Mucosa of descending colon (tissue), 3 donors: Measurements from ENCODE around the gene PAN2. TPM values are rescaled to one million over a fixed set of nuclear protein-coding genes. Genes with fewer than 3 reads are reported as not detected.

Source experiments
- ATAC-seq: fragments of 200-7000 bp; cut with Tn5 transposase; one replicate; pipeline ENCODE4 v1.9.1; 2020; ENCODE audit warnings: mild to moderate bottlenecking, moderate library complexity
- DNase-seq, 3 donors: peaks; one replicate each; pipeline ENCODE4 v3.0.0-alpha.2; 2020
- H3K36me3 ChIP-seq: fragments of 200-600 bp; one replicate; pipeline ENCODE4 v1.8.0; 2021; ENCODE audit warnings: low read depth, mild to moderate bottlenecking
- H3K4me1 ChIP-seq: fragments of 200-600 bp; one replicate; pipeline ENCODE4 v1.8.0; 2021; ENCODE audit warnings: low read depth, mild to moderate bottlenecking
- H3K4me3 ChIP-seq: fragments of 200-600 bp; one replicate; pipeline ENCODE4 v1.8.0; 2021; ENCODE audit warnings: mild to moderate bottlenecking
- H3K9me3 ChIP-seq: fragments of 200-600 bp; one replicate; pipeline ENCODE4 v1.8.0; 2021; ENCODE audit warnings: mild to moderate bottlenecking
- CTCF ChIP-seq: fragments of 200-600 bp; IDR thresholded peaks from one replicate; pipeline ENCODE4 v1.8.0; 2022; ENCODE audit warnings: antibody characterized with exemption, mild to moderate bottlenecking
- intact Hi-C, 2 donors: fragments of 100-400 bp; cut with DNase I in 1 of 2; cut with micrococcal nuclease in 1 of 2; formaldehyde crosslinking; loops; one replicate each; pipeline versions ENCODE4 v1.11.0 to v1.11.1; 2022; cut with DNase I, micrococcal nuclease
- total RNA-seq, 3 donors: library from RNA; stranded (reverse); fragmentation: NEBNext Ultra II Directional in 2 of 3; extraction: Animal tissue kit (Norgen Biotek cat#: 25700) in 2 of 3; gene quantifications; one replicate each; pipeline versions ENCODE4 v1.2.1 to v1.2.4, GENCODE V29; 2021 to 2023
- donor health status: DM: no; HTN: no; CAD: no; lungs with moderate emphysema.
- donor health status: DM: no; HTN: no; CAD: no.
- donor health status: DM: no; HTN: yes; CAD: no.

PAN2 gene
- total RNA-seq, 3 donors from 2014 or later: 61.4 to 73.5 (median 61.9) TPM

DNA sequence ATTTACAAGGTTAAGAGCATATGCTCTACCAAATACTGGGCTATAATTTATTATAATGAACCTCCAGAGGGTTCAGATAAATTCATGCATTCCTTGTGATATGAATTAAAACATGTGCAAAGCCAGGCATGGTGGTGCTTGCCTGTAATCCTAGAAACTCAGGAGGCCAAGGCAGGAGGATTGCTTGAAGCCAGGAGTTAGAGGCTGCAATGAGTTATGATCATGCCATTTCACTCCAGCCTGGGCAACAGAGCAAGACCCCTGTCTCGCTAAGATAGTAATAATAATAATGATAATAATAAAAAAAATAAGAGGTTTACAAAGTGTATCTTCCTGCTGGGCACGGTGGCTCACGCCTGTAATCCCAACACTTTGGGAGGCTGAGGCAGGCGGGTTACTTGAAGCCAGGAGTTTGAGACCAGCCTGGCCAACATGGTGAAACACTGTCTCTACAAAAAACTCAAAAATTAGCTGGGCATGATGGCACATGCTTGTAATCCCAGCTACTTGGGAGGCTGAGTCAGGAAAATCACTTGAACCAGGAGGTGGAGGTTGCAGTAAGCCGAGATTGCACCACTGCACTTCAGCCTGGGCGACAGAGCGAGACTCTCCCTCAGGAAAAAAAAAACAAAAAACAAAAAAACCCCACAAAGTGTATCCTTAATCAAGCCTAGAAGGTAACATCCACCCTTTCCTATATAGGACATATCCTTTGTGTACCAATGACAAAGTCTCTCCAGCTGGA lies 26.4 kb downstream of the PAN2 start:
- DNase-seq: no peak
- no peak overlapping the region for H3K4me3 ChIP-seq
- no peaks in the 10 kb centered on the region for H3K9me3 ChIP-seq
- TF ChIP-seq CTCF: no peak
- no peaks in the 10 kb centered on the region for H3K4me1 ChIP-seq
- H3K36me3 ChIP-seq: no peaks in the 10 kb centered on the region
- intact Hi-C loops: no loop called here
- ATAC-seq: no peak

DNA sequence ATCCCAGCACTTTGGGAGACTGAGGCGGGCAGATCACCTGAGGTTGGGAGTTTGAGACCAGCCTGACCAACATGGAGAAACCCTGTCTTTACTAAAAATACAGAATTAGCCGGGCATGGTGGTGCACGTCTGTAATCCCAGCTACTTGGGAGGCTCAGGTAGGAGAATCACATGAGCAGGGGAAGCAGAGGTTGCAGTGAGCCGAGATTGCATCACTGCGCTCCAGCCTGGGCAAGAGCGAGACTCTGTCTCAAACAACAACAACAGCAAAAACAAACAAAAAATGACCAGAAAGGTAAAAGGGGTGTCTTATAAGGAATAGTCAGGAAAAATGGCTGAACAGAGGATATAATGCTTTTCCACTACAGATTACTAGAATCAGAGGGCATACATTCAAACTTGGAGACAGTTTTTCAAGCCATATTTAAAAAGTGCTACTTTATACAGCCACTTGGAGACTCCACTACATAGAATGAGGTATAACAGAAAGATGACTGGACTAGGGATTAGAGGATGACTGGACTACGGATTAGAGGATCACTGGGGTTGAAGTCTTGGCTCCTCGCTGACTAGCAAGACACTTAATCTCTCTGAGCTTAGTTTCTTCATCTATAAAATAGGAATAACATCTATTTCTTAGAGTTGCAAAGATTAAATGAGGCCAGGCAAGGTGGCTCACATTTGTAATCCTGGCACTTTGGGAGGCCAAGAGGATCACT lies 28.8 kb downstream of the PAN2 start:
- Histone ChIP-seq H3K36me3 (no peaks in the 10 kb centered on the region), H3K4me3 (no peak overlapping the region), H3K4me1 (peaks cover 10% of the 10 kb centered on the region), H3K9me3 (no peaks in the 10 kb centered on the region)
- ATAC-seq: no peak
- no peak for DNase-seq
- intact Hi-C loops: no loop called here
- TF ChIP-seq CTCF: no peak

GRCh38 chr12:56304276-56304675 lies 29.5 kb downstream of the PAN2 start:
- H3K4me1 ChIP-seq: peaks cover 10% of the 10 kb centered on the region
- ATAC-seq: no peak
- no peak overlapping the region for H3K4me3 ChIP-seq
- intact Hi-C loops: no loop called here
- no peaks in the 10 kb centered on the region for H3K36me3 ChIP-seq
- no peaks in the 10 kb centered on the region for H3K9me3 ChIP-seq
- no peak for TF ChIP-seq CTCF
- DNase-seq: no peak

- H3K4me1 ChIP-seq: peaks cover 41% of the 10 kb centered on the region
- no peaks in the 10 kb centered on the region for H3K36me3 ChIP-seq
- H3K9me3 ChIP-seq: no peaks in the 10 kb centered on the region
- peak overlapping the region; percentile 49 for H3K4me3 ChIP-seq
- intact Hi-C loops: no loop called here
- DNase-seq (no peak), ATAC-seq (peak; percentile 4)
- no peak for TF ChIP-seq CTCF
Measured at GRCh38 chr12:56300644-56301464, 32.9 kb downstream of the PAN2 start.

DNA sequence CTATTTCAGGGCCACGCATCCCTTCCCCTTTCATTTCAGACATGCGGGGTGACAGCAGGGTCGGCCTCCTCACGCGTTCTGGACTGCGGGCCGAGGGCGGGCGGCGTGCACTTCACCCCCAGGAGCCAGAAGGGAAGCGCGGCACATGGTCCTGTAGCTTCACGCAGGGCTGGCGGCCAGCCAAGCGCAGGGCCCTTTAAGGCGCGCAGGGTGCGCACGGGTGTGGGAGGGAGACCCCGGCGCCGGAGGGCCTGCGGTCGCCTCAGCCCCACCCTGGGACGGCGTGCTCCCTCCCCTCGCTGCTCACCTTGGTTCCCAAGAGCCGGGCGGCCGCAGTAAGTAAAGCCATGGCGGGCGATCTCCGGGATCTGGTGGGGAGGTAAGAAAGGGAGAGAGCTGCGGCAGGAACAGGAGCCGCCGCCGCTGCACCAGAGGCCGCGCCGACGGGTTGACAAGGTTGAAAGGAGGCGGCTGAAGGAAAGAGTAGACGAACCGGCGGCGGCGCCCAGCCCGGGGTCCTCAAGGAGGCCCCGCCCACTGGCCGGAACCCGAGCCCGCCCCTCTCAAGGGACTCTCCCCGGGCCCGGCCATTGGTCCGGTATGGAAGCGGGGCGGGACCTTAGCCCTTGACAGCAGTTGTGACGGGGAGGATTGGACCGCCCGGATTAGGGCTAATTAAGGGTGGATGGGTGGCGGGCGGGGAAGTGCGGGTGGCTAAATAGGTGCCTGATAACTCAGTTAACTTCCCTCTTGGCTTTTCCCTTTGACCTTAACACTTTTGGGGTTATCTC lies 33.8 kb downstream of the PAN2 start, which contains the start of gene CS:
Gene CS, minus strand, starts transcription at position 478 of the 791 bp plus-strand sequence. Its CDS starts 129 bp downstream, at position 349.
- no peaks in the 10 kb centered on the region for H3K36me3 ChIP-seq
- H3K9me3 ChIP-seq: no peaks in the 10 kb centered on the region
- intact Hi-C loops: no loop called here
- ATAC-seq: peak; percentile 96
- TF ChIP-seq CTCF: no peak
- H3K4me1 ChIP-seq: peaks cover 41% of the 10 kb centered on the region
- DNase-seq: peak; percentile 99
- peak within 1 kb of the TSS; percentile 49 for H3K4me3 ChIP-seq
